HEK293T (cell line): ENCODE measurements around the gene COA8.

Experiments
- CTCF ChIA-PET: fragments of 350-600 bp; formaldehyde crosslinking; extraction: SDS; loops from one replicate; lab custom pipeline; 2021; ENCODE audit warnings: antibody characterized with exemption, inconsistent platforms; lab: Yijun Ruan, JAX
- POLR2A ChIA-PET: fragments of 350-600 bp; formaldehyde crosslinking; extraction: SDS; loops from one replicate; lab custom pipeline; 2020; ENCODE audit warnings: antibody characterized with exemption, inconsistent platforms; lab: Yijun Ruan, JAX
- DNase-seq: peaks from one replicate; pipeline ENCODE4 v3.0.0; 2012; ENCODE audit warnings: mixed read lengths; ENCODE audit errors: extremely low spot score
- ARNT ChIP-seq: fragments of 450-650 bp; IDR thresholded peaks from 2 replicates; pipeline ENCODE4 v1.6.1; 2017; ENCODE audit warnings: mild to moderate bottlenecking
- BHLHE40 ChIP-seq: fragments of 450-650 bp; IDR thresholded peaks from 2 replicates; pipeline ENCODE4 v1.6.1; 2016; ENCODE audit warnings: mild to moderate bottlenecking, moderate library complexity, borderline replicate concordance
- CTBP1 ChIP-seq: fragments of 450-650 bp; IDR thresholded peaks from 2 replicates; pipeline ENCODE4 v1.6.1; 2016; ENCODE audit warnings: borderline replicate concordance
- ELF4 ChIP-seq: fragments of 450-650 bp; IDR thresholded peaks from 2 replicates; pipeline ENCODE4 v1.6.1; 2017; ENCODE audit warnings: antibody characterized with exemption
- FOXA1 ChIP-seq: fragments of 450-650 bp; IDR thresholded peaks from 2 replicates; pipeline ENCODE4 v1.6.1; 2016; ENCODE audit warnings: mild to moderate bottlenecking
- FOXK2 ChIP-seq: fragments of 450-650 bp; IDR thresholded peaks from 2 replicates; pipeline ENCODE4 v1.6.1; 2016; ENCODE audit warnings: mild to moderate bottlenecking
- FOXM1 ChIP-seq: fragments of 450-650 bp; IDR thresholded peaks from 2 replicates; pipeline ENCODE4 v1.6.1; 2017; ENCODE audit warnings: mild to moderate bottlenecking, borderline replicate concordance
- HDGF ChIP-seq: fragments of 450-650 bp; IDR thresholded peaks from 2 replicates; pipeline ENCODE4 v1.6.1; 2017; ENCODE audit warnings: antibody characterized with exemption, borderline replicate concordance
- L3MBTL2 ChIP-seq: fragments of 450-650 bp; conservative IDR thresholded peaks from 2 replicates; pipeline ENCODE4 v1.6.1; 2016; ENCODE audit warnings: mild to moderate bottlenecking
- LEF1 ChIP-seq: fragments of 450-650 bp; IDR thresholded peaks from 2 replicates; pipeline ENCODE4 v1.6.1; 2017; ENCODE audit warnings: mild to moderate bottlenecking, borderline replicate concordance
- NFRKB ChIP-seq: fragments of 450-650 bp; IDR thresholded peaks from 2 replicates; pipeline ENCODE4 v1.6.1; 2016; ENCODE audit warnings: mild to moderate bottlenecking, moderate library complexity
- PKNOX1 ChIP-seq: fragments of 450-650 bp; IDR thresholded peaks from 2 replicates; pipeline ENCODE4 v1.6.1; 2016
- SP1 ChIP-seq: fragments of 450-650 bp; IDR thresholded peaks from 2 replicates; pipeline ENCODE4 v1.6.1; 2017
- SUZ12 ChIP-seq: fragments of 450-650 bp; IDR thresholded peaks from 2 replicates; pipeline ENCODE4 v1.6.1; 2016; ENCODE audit warnings: mild to moderate bottlenecking
- TARDBP ChIP-seq: fragments of 450-650 bp; IDR thresholded peaks from 2 replicates; pipeline ENCODE4 v1.6.1; 2016
- ZNF384 ChIP-seq: fragments of 450-650 bp; IDR thresholded peaks from 2 replicates; pipeline ENCODE4 v1.6.1; 2016

The COA8 gene

GRCh38 chr14:103563226-103563620 is 463 bp downstream of the COA8 start:
- ChIA-PET CTCF (no interaction called here), POLR2A (no interaction called here)
- TF ChIP-seq ELF4 (no peak), LEF1 (no peak), SUZ12 (no peak), TARDBP (no peak), FOXM1 (no peak)
- no peak for DNase-seq

- TF ChIP-seq LEF1 (no peak), HDGF (no peak), FOXM1 (no peak), ARNT (no peak), SP1 (no peak), SUZ12 (no peak), ZNF384 (no peak), L3MBTL2 (no peak), CTBP1 (no peak), NFRKB (no peak), TARDBP (no peak), ELF4 (no peak), BHLHE40 (no peak), FOXA1 (no peak), FOXK2 (no peak)
- ChIA-PET POLR2A (interaction anchor here (1.1 kb wide), 1 partner anchor 13 kb away, joined by 4 read pairs; no protein-coding TSS in a partner anchor), CTCF (interaction anchor here (0.6 to 0.9 kb wide), 2 partner anchors 115 to 511 kb away, joined by 3 to 4 read pairs; no protein-coding TSS in a partner anchor)
- DNase-seq, result no peak
These were observed 1.2 kb downstream of the COA8 start for GRCh38 chr14:103563844-103564505.

GRCh38 chr14:103568952-103569351 is 6.2 kb downstream of the COA8 start:
- TF ChIP-seq SP1 (no peak), BHLHE40 (no peak)
- no peak for DNase-seq
- ChIA-PET POLR2A (no interaction called here), CTCF (interaction anchor here (0.6 to 2.4 kb wide), 3 partner anchors 11 to 178 kb away, joined by 3 to 6 read pairs (median 4); no protein-coding TSS in a partner anchor)

- TF ChIP-seq ARNT, result no peak
- TF ChIP-seq SUZ12, result no peak
- no peak for TF ChIP-seq PKNOX1
- no peak for TF ChIP-seq BHLHE40
- no peak for DNase-seq
- ChIA-PET CTCF (interaction anchor here (0.6 to 0.7 kb wide), 2 partner anchors 110 to 178 kb away, joined by 3 to 4 read pairs; no protein-coding TSS in a partner anchor), POLR2A (no interaction called here)
These were observed 6.6 kb downstream of the COA8 start for GRCh38 chr14:103569408-103569807.

GRCh38 chr14:103574104-103574503 is 11.3 kb downstream of the COA8 start:
- TF ChIP-seq TARDBP (no peak), FOXA1 (no peak), SP1 (no peak), BHLHE40 (no peak), NFRKB (no peak), ZNF384 (no peak), SUZ12 (no peak)
- CTCF ChIA-PET, result interaction anchor here (0.7 kb wide), 1 partner anchor 128 kb away, joined by 4 read pairs; no protein-coding TSS in a partner anchor
- no peak for DNase-seq
- POLR2A ChIA-PET, result no interaction called here

GRCh38 chr14:103574707-103575285 is 12.0 kb downstream of the COA8 start:
- ChIA-PET POLR2A (no interaction called here), CTCF (interaction anchor here (0.6 kb wide), 1 partner anchor 399 kb away, joined by 4 read pairs; no protein-coding TSS in a partner anchor)
- no peak for DNase-seq
- TF ChIP-seq FOXA1 (no peak), ARNT (no peak), HDGF (no peak), SUZ12 (no peak), NFRKB (no peak), BHLHE40 (no peak), PKNOX1 (no peak), ZNF384 (no peak), LEF1 (no peak), CTBP1 (no peak), L3MBTL2 (no peak), SP1 (no peak), ELF4 (no peak), FOXM1 (no peak)
